Lower leg skin (tissue), 3 donors: ENCODE results near the gene NECTIN1.

ENCODE experiments used
- POLR2A ChIP-seq, 2 donors: fragments of 450-650 bp; IDR thresholded peaks; one replicate each; pipeline ENCODE4 v1.6.1; 2016 to 2017; ENCODE audit warnings: antibody characterized with exemption in 2 of 2, mild to moderate bottlenecking in 1 of 2, moderate library complexity in 1 of 2
- TF ChIP-seq, protein P1 (sequence below), 3 donors: fragments of 450-650 bp; IDR thresholded peaks; one replicate each; pipeline ENCODE4 v1.5.1; 2016; ENCODE audit warnings: antibody characterized with exemption in 3 of 3, mild to moderate bottlenecking in 3 of 3, moderate library complexity in 2 of 3

- TF ChIP-seq POLR2A (IDR thresholded peaks at IDR 0.05), result no peak
- TF ChIP-seq, protein P1, sequence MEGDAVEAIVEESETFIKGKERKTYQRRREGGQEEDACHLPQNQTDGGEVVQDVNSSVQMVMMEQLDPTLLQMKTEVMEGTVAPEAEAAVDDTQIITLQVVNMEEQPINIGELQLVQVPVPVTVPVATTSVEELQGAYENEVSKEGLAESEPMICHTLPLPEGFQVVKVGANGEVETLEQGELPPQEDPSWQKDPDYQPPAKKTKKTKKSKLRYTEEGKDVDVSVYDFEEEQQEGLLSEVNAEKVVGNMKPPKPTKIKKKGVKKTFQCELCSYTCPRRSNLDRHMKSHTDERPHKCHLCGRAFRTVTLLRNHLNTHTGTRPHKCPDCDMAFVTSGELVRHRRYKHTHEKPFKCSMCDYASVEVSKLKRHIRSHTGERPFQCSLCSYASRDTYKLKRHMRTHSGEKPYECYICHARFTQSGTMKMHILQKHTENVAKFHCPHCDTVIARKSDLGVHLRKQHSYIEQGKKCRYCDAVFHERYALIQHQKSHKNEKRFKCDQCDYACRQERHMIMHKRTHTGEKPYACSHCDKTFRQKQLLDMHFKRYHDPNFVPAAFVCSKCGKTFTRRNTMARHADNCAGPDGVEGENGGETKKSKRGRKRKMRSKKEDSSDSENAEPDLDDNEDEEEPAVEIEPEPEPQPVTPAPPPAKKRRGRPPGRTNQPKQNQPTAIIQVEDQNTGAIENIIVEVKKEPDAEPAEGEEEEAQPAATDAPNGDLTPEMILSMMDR (IDR thresholded peaks at IDR 0.05), result no peak
Observed at GRCh38 chr11:119700536-119701346, 28.3 kb downstream of the NECTIN1 start.
